Measurements from ENCODE around the gene GOLGA6L7.
"Not testable (repeated sequence)": the region's sequence is repeated elsewhere in the genome, so short reads cannot be mapped to it uniquely, and the experiment has no call there.

Gene GOLGA6L7

DNA sequence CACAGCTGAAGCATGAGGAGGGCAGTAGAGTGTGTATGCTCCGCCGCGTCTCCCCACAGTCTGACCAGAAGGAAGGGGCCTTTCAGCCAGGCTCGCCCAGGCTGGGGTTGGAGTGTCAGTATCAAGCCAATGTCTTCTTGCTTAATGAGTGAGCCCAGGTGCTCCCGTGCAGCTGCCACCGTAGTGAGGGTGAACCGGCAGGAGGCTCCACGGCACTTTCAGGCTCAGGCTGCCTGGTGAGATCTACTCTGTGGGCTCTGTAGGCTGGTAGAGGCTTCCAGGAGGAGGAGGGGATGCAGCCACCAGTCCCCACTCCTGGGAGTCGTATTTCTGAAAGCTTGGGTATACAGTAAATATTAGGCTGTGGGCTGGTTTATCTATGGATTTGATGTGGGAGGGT, 8.2 kb downstream of the GOLGA6L7 start:
- DNase-seq: not testable (repeated sequence)

DNA sequence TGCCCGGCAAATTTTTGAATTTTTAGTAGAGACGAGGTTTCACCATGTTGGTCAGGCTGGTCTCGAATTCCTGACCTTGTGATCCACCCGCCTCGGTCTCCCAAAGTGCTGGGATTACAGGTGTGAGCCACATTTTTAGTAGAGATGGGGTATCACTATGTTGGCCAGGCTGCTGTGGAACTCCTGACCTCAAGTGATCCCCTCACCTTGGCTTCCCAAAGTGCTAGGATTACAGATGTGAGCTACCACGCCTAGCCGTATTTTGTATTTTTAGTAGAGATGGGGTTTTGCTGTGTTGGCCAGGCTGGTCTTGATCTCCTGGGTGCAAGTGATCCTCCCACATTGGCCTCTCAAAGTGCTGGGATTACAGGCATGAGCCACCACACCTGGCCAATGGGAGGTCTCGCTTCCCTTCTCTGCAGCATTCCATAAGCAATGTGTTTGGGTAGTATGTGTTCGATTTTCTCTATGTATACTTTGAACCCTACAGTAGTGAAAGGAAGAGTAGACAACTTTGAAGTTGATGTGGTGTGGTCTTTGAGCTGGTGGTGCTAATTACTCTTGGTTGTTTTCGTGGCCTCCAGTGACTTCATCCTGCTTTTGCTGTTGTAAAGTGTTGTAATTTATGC, 13.4 kb downstream of the GOLGA6L7 start:
- DNase-seq: not testable (repeated sequence)

DNA sequence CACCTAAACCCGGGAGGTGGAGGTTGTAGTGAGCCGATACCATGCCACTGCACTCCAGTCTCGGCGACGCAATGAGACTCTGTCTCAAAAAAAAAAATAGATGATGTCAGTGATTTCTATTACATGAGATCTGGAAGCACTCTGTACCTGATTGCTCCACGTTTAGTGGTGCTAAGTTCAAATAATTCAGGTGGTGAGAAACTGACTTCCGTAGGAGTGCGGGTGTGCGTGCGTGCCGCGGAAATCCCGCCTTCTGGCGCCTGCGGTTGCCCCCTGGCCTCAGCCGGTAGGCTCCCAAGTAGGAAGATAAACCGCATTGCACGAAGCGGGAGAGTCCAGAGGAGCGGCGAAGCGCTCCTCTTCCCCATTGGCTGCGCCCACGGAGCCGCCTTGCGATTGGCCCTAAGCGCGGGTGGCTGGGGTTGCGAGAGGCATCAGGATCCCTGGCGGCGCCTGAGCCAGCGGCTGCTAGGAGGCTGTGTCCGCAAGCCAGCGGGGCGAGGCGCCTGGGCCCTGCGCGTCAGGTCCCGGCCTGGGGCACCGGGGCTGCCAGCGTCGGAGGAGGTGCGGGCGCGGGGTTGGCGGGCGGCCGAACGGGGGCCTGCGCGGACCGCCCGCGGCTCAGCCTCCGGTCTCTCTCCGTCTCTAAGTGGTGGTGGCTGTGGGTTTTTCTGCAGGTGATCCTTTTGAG, 16.4 kb downstream of the GOLGA6L7 start:
- DNase-seq: peak; percentile 64

DNA sequence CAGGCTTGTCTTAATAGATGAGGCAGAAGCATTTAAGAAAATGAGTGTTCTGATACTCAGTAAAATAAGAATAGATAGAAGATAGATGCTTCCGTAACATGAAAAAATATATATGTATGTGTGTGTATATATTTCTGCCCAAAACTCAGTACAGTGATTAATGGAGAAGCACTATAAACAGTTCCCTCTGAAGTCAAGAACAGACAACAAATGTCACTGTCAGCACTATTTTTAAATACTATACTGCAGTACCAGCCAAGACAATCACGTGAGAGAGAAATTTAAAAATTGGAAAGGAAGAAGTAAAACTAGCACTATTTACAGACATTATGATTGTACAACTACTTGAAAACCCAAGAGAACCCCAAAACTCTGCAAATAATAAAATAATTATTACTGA, 27.0 kb downstream of the GOLGA6L7 start:
- DNase-seq: not testable (repeated sequence)

DNA sequence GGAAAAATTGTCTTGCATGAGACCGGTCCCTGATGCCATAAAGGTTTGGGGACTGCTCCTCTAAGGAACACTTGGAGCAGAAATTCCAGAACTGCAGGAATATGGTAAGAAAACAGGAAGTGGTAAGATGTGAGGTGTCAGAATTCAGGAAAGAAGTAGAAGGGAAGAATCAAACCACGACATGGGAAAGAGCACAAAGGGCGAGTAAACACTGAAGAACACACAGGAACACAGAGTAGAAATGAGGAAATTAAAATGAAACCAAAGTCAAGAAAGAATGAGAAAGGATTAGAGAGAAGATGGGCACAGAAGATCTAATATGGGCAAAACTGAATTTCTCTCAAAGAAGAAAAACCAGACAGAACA, 28.5 kb downstream of the GOLGA6L7 start:
- not testable (repeated sequence) for DNase-seq

DNA sequence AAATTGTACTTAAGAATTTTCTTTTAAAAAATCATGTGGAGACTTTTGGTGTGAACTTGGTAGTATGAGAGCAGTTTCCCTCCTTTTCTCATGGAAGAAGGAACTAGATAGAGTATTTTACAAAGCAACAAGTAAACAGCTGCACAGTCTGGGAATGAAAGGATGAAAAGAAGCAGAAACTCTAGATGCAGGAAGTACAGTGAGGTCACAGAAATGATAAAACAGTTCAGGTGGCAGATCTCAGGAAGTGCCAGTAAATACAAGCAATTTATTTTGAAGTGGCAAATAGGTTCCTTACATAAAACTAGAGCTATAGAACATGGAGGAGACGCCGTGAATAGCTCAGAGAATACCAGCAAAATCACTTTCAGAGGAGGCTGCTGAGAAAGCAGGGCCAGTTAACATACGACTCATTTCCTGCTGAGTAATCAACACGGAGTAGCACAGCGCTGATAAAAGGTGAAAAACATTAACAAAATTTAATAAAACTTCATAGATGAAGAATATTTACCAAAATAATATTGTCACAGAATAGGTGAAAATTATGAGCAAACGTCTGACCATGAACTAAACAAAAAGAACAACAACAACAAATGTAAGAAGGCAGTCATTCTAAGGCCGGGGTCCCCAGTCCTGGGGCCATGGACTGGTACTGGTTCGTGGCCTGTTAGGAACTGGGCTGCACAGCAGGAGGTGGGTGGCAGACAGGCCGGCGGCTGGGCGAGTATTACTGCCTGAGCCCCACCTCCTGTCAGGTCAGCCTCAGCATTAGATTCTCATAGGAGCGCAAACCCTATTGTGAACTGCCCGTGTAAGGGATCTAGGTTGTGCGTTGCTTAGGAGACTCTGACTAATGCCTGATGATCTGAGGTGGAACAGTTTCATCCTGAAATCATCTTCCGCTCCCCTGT, 29.2 kb downstream of the GOLGA6L7 start:
- not testable (repeated sequence) for DNase-seq

DNA sequence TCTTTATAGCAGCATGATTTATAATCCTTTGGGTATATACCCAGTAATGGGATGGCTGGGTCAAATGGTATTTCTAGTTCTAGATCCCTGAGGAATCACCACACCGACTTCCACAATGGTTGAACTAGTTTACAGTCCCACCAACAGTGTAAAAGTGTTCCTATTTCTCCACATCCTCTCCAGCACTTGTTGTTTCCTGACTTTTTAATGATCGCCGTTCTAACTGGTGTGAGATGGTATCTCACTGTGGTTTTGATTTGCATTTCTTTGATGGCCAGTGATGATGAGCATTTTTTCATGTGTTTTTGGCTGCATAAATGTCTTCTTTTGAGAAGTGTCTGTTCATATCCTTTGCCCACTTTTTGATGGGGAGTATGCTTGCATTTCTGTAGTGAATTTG, 30.3 kb downstream of the GOLGA6L7 start:
- DNase-seq: not testable (repeated sequence)

DNA sequence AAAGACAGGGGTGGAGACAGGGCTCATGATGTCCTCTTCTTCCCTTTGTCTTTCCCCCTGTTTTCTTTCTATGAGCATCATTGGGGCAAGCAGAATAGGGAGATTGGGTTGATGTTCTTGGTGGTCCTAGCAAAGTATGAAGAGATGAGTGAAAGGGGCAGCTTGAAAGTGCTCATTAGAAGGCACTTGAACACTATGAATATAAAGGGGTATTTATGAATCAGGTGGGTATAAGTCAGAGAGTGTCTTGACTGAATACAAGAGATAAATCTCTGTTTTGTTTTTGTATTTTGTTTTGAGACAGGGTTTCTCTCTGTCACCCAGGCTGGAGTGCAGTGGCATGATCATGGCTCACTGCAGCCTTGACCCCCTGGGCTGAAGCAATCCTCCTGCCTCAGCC, 34.4 kb downstream of the GOLGA6L7 start:
- not testable (repeated sequence) for DNase-seq

DNA sequence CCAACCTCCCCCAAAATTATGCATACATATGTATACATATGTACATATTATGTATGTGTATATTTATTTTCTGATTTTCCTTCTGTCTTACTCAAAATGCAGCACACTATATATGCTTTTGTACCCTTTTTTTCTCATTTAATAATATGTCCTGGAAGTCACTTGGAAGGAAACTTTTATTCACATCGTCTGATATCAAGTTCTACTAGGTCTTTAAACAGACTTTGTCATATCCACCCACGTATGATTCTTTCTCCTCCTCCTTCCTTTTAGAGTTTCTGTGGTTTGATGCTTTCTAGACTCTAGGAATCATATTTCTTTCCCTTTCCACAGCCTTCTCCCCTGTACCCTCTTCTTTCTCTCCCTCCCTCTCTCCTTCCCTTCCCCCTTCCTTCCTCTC, 35.1 kb downstream of the GOLGA6L7 start:
- not testable (repeated sequence) for DNase-seq

DNA sequence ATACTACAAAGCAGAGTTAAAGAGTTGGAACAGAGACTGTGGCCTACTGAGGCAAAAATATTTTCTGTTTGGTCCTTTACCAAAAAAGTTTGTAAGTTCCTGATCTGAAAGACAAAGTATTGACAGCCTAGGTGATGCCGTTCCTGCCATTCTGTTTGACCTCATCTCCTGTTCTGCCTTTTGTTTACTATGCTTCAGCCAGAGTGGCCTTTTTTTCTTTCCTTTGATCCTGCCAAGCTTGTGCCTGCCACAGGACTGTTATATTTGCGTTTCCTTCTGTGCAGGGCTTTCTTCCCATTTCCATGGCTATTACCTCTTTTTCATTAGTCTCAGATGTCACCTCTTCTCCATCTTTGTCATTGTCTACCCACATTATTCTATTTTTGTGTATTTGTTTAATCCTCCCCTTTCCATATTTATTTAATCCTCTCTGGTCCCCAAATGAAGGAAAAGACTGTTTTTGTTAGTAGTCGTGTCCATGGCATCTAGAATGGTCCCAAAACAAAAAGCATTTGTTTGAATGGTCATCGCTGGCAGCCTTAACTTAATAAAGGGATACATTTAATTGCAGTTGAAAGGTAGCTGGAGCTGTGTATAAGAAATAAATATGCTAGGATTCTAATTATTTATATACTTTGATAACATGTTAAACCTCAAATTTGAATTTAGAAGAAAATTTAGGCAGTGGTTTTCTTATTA, 36.4 kb downstream of the GOLGA6L7 start:
- not testable (repeated sequence) for DNase-seq

DNA sequence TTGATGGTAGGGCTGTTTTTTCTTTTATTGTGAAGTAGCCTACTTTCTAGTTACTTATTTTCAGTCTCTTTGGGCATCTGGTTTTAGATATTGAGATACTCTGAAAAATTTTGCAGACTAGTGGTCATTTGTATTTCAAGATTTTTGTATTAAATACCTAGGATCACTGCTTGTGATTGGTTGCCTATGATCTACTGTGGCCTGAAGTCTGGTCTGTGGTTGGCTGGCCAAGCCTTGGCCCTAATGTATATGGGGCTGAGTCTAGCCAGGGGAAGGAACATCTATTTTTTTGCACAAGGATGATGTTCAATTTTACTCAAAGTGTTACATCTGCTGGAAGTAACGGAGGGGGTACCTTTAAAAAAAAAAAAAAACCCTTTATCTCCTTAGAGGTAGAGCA, 38.0 kb downstream of the GOLGA6L7 start:
- DNase-seq: not testable (repeated sequence)

DNA sequence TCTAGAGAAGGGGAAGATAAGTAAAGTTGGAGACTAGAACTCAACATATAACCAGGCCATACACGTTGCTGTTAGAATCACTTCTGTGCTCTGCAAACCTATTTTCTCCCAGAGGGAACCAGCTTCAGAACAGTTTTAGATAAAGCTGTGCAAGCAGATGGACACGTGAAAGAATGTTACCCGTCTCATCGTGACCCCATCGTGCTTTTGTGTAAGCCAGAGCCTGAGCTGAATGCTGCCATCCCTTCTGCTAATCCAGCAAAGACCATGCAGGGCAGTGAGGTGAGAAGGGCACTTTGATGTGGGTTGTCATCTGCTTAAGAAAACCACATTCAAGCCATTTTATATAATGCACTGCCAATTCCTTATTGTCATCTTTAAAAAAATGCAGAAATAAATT, 40.3 kb downstream of the GOLGA6L7 start:
- DNase-seq: not testable (repeated sequence)

DNA sequence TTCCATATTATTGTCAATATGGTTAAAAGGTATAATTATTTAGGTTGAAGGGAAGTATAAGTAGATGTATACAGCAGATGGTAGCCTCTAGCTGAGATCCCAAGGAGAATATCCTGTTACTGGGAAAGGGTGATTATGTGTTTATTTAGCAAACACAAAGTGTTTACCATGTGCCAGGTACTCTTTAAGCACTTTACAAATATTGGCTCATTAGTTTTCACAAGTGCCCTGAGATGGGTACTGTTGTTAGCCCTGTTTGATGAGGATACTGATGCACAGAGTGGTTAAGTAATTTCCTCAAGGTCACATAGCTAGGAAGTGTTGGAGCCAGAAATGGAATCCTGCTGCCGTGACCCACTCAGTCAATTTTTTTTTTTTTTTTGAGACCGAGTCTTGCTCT, 48.1 kb downstream of the GOLGA6L7 start:
- not testable (repeated sequence) for DNase-seq

DNA sequence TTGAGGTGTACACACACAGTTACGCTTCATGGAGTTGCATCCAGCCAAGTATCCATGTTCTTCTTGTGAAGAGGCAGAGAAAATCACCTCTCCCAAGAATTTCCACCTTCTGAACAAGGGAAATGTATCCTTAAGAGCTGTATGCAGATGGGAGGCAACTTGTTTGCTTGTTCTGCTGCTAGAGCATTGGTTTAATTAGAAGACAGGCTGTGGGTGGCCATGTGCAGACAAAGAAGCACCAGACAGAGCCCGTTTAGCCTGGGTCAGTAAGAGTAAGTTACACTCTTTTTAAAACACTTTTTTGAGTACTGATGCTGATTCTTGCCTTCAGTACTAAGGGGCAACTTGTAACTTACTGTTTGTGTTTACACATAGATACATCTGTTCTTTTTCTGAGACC, 50.2 kb downstream of the GOLGA6L7 start:
- DNase-seq: not testable (repeated sequence)

DNA sequence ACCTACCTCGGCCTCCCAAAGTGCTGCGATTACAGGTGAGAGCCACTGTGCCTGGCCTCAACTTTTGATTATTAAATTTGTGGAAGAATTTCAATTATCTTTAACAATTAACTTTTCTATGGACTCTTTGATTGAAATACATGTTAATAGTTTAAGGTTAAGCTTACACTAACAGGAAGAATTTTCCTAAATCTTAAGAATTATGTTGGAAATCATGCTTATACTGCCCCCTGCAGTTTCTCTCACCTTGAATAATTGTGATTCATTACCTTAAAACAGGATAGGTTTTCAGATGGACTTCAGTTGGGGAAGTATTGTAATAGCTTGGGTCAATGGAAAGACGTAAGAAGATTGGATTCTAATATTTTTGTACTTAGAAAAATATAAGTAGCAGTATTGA, 54.2 kb downstream of the GOLGA6L7 start:
- DNase-seq: not testable (repeated sequence)
